ENCODE data around the gene FAM171A1. TPM values are rescaled to one million over a fixed set of nuclear protein-coding genes. Genes with fewer than 3 reads are reported as not detected.
"Not testable (repeated sequence)": the region's sequence is repeated elsewhere in the genome, so short reads cannot be mapped to it uniquely, and the experiment has no call there.

Gene FAM171A1
- total RNA-seq, 2 experiments from 2014 or later: 7.0 to 8.0 TPM

GRCh38 chr10:15315286-15315685 is 55.8 kb downstream of the FAM171A1 start:
- POLR2A ChIA-PET: no interaction called here
- H3K27ac Mint-ChIP-seq: no peak overlapping the region
- ATAC-seq (ENCODE audit: low read depth) (no peak), DNase-seq (no peak)
- H3K36me3 Mint-ChIP-seq: no peaks in the 10 kb centered on the region
- peaks cover 2% of the 10 kb centered on the region for H3K4me1 Mint-ChIP-seq
- H3K9me3 Mint-ChIP-seq: peaks cover 2% of the 10 kb centered on the region
- no peak overlapping the region for H3K4me3 Mint-ChIP-seq
- H3K27me3 Mint-ChIP-seq: peaks cover 7% of the 10 kb centered on the region

DNA sequence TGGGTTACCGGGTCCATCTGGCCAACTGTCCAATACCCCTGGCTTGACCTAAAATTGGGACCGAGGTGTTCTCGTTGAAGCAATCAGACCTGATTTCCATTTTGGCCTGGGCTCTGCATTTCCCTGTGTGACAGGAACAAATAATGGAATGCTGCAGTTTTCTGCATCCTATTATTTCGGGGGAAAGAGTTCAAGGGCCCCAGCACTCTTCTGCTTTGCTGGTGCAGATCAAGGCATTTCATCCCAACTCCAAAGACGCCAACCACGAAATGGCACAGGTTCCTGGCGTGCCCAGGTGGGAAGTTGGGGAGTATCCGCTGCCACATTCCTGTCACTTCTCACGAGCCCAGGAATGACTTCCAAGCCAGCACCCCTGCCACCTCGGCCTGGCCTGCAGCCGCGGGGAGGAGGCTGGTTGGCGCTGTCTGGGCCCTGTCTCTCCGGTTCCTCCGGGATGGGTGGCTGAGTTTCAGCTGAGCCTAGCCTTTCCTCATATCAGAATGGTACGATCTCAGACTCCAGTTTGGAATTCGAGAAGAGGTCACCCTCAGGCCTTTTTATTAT is 56.5 kb downstream of the FAM171A1 start:
- DNase-seq: no peak
- H3K27me3 Mint-ChIP-seq: peaks cover 7% of the 10 kb centered on the region
- H3K9me3 Mint-ChIP-seq: no peaks in the 10 kb centered on the region
- POLR2A ChIA-PET: no interaction called here
- H3K4me3 Mint-ChIP-seq: no peak overlapping the region
- H3K4me1 Mint-ChIP-seq: peaks cover 2% of the 10 kb centered on the region
- ATAC-seq (ENCODE audit: low read depth): no peak
- no peaks in the 10 kb centered on the region for H3K36me3 Mint-ChIP-seq
- no peak overlapping the region for H3K27ac Mint-ChIP-seq

DNA sequence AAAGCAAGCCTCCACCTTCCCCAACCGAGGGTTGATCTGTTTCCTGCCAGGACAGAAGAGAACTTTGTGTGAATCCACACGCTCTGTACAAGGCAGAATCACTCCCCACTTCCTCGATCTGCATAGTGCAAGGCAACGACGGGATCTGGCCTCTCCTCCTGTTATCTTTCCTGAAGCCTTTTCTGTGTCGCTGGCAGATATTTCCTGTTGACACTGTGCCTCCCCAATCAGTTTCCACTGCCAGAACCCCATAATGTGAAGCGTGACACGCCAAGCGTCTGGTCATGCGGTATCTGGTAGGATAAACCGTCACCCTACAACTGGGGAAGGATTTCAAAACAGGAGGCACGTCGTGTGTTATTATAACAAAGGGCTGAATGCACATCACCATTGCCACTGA is 57.2 kb downstream of the FAM171A1 start:
- Mint-ChIP-seq H3K27me3 (peaks cover 4% of the 10 kb centered on the region), H3K36me3 (no peaks in the 10 kb centered on the region), H3K27ac (no peak overlapping the region), H3K9me3 (no peaks in the 10 kb centered on the region), H3K4me1 (peaks cover 2% of the 10 kb centered on the region), H3K4me3 (no peak overlapping the region)
- POLR2A ChIA-PET: no interaction called here
- no peak for ATAC-seq (ENCODE audit: low read depth)
- DNase-seq: no peak

DNA sequence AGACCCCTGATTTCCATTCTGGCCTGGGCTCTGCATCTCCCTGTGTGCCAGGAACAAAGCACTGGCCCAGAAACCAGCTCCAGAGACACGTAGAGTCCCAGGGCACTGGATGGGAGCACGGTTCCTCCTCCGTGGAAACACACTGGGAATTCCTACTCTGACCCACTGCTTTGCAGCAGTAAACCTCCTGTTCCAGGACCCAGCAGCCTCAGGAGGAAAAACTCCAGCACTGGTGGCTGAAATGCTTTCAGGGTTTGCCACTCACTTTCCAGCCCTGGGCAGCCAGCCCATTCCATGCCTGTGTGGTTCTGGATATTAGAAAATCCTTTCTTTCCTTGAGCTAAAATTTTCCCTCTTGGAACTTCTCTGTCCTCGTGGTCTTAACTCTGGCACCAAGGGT is 58.0 kb downstream of the FAM171A1 start:
- Mint-ChIP-seq H3K27ac (no peak overlapping the region), H3K4me1 (peaks cover 2% of the 10 kb centered on the region), H3K27me3 (peaks cover 4% of the 10 kb centered on the region), H3K9me3 (no peaks in the 10 kb centered on the region), H3K36me3 (no peaks in the 10 kb centered on the region), H3K4me3 (no peak overlapping the region)
- POLR2A ChIA-PET: no interaction called here
- ATAC-seq (ENCODE audit: low read depth) (no peak), DNase-seq (no peak)

DNA sequence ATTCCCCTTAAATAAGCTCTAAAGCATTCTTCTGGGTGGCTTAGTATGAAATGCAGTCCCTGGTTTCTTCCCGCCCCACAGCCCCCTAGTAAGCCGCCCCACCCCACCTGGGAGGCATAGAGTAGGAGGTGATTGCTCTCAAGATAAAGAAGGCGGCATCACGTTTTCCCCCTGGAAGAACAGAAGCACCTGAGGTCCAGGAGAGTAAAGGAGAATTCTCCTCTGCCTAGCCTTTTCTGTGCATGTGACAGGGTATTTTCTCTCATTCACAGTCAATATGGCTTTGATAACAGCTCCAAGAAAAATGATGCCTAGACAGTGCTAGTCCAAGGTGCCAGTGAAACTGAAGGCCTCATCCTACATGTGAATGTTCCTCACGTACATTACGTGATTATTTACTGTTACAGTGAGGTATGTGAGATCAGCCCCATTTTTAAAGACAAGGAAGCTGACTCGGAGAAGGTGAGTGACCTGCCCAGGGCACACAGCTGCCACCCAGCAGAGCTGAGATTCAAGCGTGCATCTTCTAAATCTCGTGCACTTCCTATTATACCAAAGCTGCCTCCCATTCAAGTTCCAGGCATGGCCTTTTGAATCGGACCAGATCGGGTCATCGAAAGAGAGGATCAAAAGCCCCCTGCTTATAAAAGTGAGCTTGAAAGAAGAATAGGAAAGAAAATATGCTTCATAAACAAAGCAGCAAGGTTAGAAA is 59.4 kb downstream of the FAM171A1 start:
- Mint-ChIP-seq H3K9me3 (no peaks in the 10 kb centered on the region), H3K36me3 (no peaks in the 10 kb centered on the region), H3K4me1 (peaks cover 2% of the 10 kb centered on the region), H3K4me3 (no peak overlapping the region), H3K27ac (no peak overlapping the region), H3K27me3 (peaks cover 4% of the 10 kb centered on the region)
- no peak for ATAC-seq (ENCODE audit: low read depth)
- POLR2A ChIA-PET: no interaction called here
- DNase-seq: no peak

- H3K36me3 Mint-ChIP-seq: no peaks in the 10 kb centered on the region
- H3K27me3 Mint-ChIP-seq: peaks cover 4% of the 10 kb centered on the region
- no peak for DNase-seq
- H3K4me3 Mint-ChIP-seq: no peak overlapping the region
- H3K9me3 Mint-ChIP-seq: no peaks in the 10 kb centered on the region
- ATAC-seq (ENCODE audit: low read depth): no peak
- H3K27ac Mint-ChIP-seq: no peak overlapping the region
- peaks cover 2% of the 10 kb centered on the region for H3K4me1 Mint-ChIP-seq
- POLR2A ChIA-PET: no interaction called here
These were observed 60.1 kb downstream of the FAM171A1 start for GRCh38 chr10:15310776-15311568.

DNA sequence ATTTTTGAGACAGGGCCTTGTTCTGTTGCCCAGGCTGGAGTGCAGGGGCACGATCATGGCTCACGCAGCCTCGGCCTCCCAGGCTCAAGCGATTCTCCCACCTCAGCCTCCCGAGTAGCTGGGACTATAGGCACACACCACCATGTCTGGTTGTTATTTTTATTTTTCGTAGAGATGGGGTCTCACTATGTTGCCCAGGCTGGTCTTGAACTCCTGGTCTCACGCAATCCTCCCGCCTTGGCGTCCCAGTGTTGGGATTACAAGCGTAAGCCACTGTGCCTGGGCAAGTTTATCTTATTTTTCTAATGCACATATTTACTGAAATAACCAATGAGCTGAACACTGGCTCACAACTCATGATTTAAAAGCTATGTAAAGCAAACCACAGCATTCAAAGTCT is 61.9 kb downstream of the FAM171A1 start:
- Mint-ChIP-seq H3K36me3 (no peaks in the 10 kb centered on the region), H3K27ac (no peak overlapping the region), H3K4me3 (no peak overlapping the region), H3K4me1 (peaks cover 2% of the 10 kb centered on the region), H3K9me3 (no peaks in the 10 kb centered on the region), H3K27me3 (peaks cover 4% of the 10 kb centered on the region)
- POLR2A ChIA-PET: no interaction called here
- DNase-seq (no peak), ATAC-seq (ENCODE audit: low read depth) (no peak)

- H3K27me3 Mint-ChIP-seq: no peaks in the 10 kb centered on the region
- DNase-seq (no peak), ATAC-seq (ENCODE audit: low read depth) (no peak)
- no peak overlapping the region for H3K4me3 Mint-ChIP-seq
- H3K36me3 Mint-ChIP-seq: no peaks in the 10 kb centered on the region
- H3K9me3 Mint-ChIP-seq: no peaks in the 10 kb centered on the region
- POLR2A ChIA-PET: no interaction called here
- H3K27ac Mint-ChIP-seq: no peak overlapping the region
- H3K4me1 Mint-ChIP-seq: no peaks in the 10 kb centered on the region
These were observed 64.3 kb downstream of the FAM171A1 start for GRCh38 chr10:15306735-15307280.

DNA sequence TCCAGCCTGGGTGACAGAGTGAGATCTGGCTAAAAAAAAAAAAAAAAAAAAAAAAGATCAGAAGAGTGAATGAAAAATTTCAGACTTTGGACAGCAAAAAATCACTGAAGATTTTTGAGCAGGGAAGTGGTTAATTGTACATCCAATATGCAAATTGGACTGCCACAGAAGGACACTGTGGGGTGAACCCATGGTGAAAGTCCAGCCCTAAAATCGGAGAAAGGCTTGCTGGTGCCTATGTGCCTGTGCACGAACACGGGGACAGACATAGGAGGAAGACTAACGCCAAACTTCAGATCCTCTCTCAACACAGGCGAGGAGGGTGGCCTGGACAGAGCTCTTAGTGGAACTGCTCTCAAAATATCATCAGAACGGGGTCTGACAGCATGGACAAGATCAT is 65.5 kb downstream of the FAM171A1 start:
- Mint-ChIP-seq H3K9me3 (no peaks in the 10 kb centered on the region), H3K36me3 (no peaks in the 10 kb centered on the region), H3K4me3 (no peak overlapping the region), H3K27ac (no peak overlapping the region), H3K27me3 (peaks cover 4% of the 10 kb centered on the region), H3K4me1 (no peaks in the 10 kb centered on the region)
- ATAC-seq (ENCODE audit: low read depth) (no peak), DNase-seq (no peak)
- POLR2A ChIA-PET: no interaction called here

- H3K27ac Mint-ChIP-seq: no peak overlapping the region
- DNase-seq: no peak
- no peak overlapping the region for H3K4me3 Mint-ChIP-seq
- no peaks in the 10 kb centered on the region for H3K4me1 Mint-ChIP-seq
- H3K36me3 Mint-ChIP-seq: no peaks in the 10 kb centered on the region
- no peaks in the 10 kb centered on the region for H3K9me3 Mint-ChIP-seq
- ATAC-seq (ENCODE audit: low read depth): no peak
- POLR2A ChIA-PET: no interaction called here
- H3K27me3 Mint-ChIP-seq: peaks cover 5% of the 10 kb centered on the region
These were observed 65.9 kb downstream of the FAM171A1 start for GRCh38 chr10:15305161-15305560.

DNA sequence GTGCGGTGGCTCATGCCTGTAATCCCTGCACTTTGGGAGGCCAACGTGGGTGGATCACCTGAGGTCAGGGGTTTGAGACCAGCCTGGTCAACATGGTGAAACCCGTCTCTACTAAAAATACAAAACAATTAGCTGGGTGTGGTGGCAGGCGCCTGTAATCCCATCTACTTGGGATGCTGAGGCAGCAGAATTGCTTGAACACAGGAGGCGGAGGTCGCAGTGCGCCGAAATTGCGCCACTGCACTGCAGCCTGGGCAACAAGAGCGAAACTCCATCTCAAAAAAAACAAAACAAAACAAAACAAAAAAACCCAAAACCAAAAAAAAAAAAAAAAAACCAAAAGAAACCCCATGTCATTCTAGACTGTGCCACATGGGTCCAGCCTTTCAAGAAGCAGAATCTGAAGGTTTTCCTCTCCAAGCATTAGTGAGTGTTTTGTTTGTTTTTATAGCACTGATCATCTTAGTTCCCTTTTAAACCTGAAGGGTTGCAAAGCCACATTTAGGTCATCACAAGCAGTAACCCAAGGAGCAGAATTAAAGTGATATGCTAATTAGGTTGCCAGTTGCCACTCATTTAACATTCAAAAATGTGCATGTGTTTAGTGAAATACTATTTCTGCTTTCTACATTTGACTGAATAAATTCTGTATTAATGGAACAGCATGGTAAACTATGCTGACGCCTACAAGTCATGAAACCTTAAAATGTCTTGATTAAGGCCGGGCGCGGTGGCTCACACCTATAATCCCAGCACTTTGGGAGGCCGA is 68.7 kb downstream of the FAM171A1 start:
- H3K4me1 Mint-ChIP-seq; H3K9me3 Mint-ChIP-seq; ATAC-seq (ENCODE audit: low read depth); POLR2A ChIA-PET; H3K4me3 Mint-ChIP-seq; H3K27me3 Mint-ChIP-seq; H3K27ac Mint-ChIP-seq; H3K36me3 Mint-ChIP-seq; DNase-seq: not testable (repeated sequence)

GRCh38 chr10:15300697-15301096 is 70.4 kb downstream of the FAM171A1 start:
- Mint-ChIP-seq H3K4me1 (no peaks in the 10 kb centered on the region), H3K27me3 (peaks cover 5% of the 10 kb centered on the region), H3K36me3 (no peaks in the 10 kb centered on the region), H3K9me3 (no peaks in the 10 kb centered on the region), H3K27ac (no peak overlapping the region), H3K4me3 (no peak overlapping the region)
- DNase-seq (no peak), ATAC-seq (ENCODE audit: low read depth) (no peak)
- POLR2A ChIA-PET: no interaction called here

- H3K4me3 Mint-ChIP-seq: no peak overlapping the region
- ATAC-seq (ENCODE audit: low read depth) (no peak), DNase-seq (no peak)
- POLR2A ChIA-PET: no interaction called here
- H3K9me3 Mint-ChIP-seq: no peaks in the 10 kb centered on the region
- no peaks in the 10 kb centered on the region for H3K4me1 Mint-ChIP-seq
- H3K27ac Mint-ChIP-seq: no peak overlapping the region
- peaks cover 5% of the 10 kb centered on the region for H3K27me3 Mint-ChIP-seq
- H3K36me3 Mint-ChIP-seq: no peaks in the 10 kb centered on the region
These were observed 70.9 kb downstream of the FAM171A1 start for GRCh38 chr10:15300145-15300544.
